OCI-LY1 (cell line): ENCODE measurements around the gene SPATS2L.

Experiments
- H2AFZ ChIP-seq: fragments of 200-600 bp; sonication (generic), shearing (Covaris generic); 2 replicates; pipeline ENCODE4 v1.6.0; 2014; ENCODE audit warnings: antibody characterized with exemption, mild to moderate bottlenecking, low read length
- H3F3A ChIP-seq: fragments of 200-600 bp; sonication (generic), shearing (Covaris generic); 2 replicates; pipeline ENCODE4 v1.6.0; 2014; ENCODE audit warnings: mild to moderate bottlenecking, antibody characterized with exemption, low read length, moderate library complexity; ENCODE audit not compliant: insufficient read depth
- H3K27ac ChIP-seq: fragments of 200-600 bp; sonication (generic); 2 replicates; pipeline ENCODE4 v1.5.1; 2014; ENCODE audit warnings: low read length, mixed run types, mild to moderate bottlenecking, low read depth; ENCODE audit not compliant: poor library complexity, severe bottlenecking
- H3K27me3 ChIP-seq: fragments of 200-600 bp; sonication (generic); 2 replicates; pipeline ENCODE4 v1.6.0; 2014; ENCODE audit warnings: antibody characterized with exemption, mild to moderate bottlenecking, low read length, moderate library complexity; ENCODE audit not compliant: insufficient read depth
- H3K36me3 ChIP-seq: fragments of 200-600 bp; sonication (generic); 2 replicates; pipeline ENCODE4 v1.6.1; 2014; ENCODE audit warnings: mild to moderate bottlenecking, antibody characterized with exemption, low read length, moderate library complexity, mixed read lengths; ENCODE audit not compliant: insufficient read depth
- H3K4me1 ChIP-seq: fragments of 200-600 bp; sonication (generic); 2 replicates; pipeline ENCODE4 v1.5.1; 2014; ENCODE audit warnings: mild to moderate bottlenecking, low read length, moderate library complexity; ENCODE audit not compliant: insufficient read depth, severe bottlenecking
- H3K4me2 ChIP-seq: fragments of 200-600 bp; sonication (generic), shearing (Covaris generic); 2 replicates; pipeline ENCODE4 v1.6.1; 2014; ENCODE audit warnings: low read length
- H3K4me3 ChIP-seq: fragments of 200-600 bp; sonication (generic); 2 replicates; pipeline ENCODE4 v1.5.1; 2014; ENCODE audit warnings: low read length, low read depth, mild to moderate bottlenecking, mixed read lengths; ENCODE audit not compliant: poor library complexity, severe bottlenecking
- H3K79me2 ChIP-seq: fragments of 200-600 bp; shearing (Covaris generic); 2 replicates; pipeline ENCODE4 v1.6.1; 2016; ENCODE audit warnings: mixed run types, low read length, mixed read lengths; ENCODE audit not compliant: insufficient read depth
- H3K9ac ChIP-seq: fragments of 200-600 bp; sonication (generic), shearing (Covaris generic); 2 replicates; pipeline ENCODE4 v1.6.1; 2014; ENCODE audit warnings: mild to moderate bottlenecking, low read length, mixed read lengths
- H3K9me2 ChIP-seq: fragments of 200-600 bp; sonication (generic), shearing (Covaris generic); 2 replicates; pipeline ENCODE4 v1.6.1; 2014; ENCODE audit warnings: low read depth, mild to moderate bottlenecking, low read length, mixed read lengths
- H3K9me3 ChIP-seq: fragments of 200-600 bp; shearing (Covaris generic); 2 replicates; pipeline ENCODE4 v1.6.1; 2014; ENCODE audit warnings: low read length, mixed read lengths
- H4K20me1 ChIP-seq: fragments of 200-600 bp; sonication (generic), shearing (Covaris generic); 2 replicates; pipeline ENCODE4 v1.6.0; 2016; ENCODE audit warnings: mild to moderate bottlenecking, low read length; ENCODE audit not compliant: insufficient read depth
- CTCF ChIP-seq: fragments of 200-600 bp; sonication (generic), shearing (Covaris generic); IDR thresholded peaks from 2 replicates; pipeline ENCODE4 v1.5.1; 2017; ENCODE audit warnings: mild to moderate bottlenecking, antibody characterized with exemption, low read length, moderate library complexity, mixed read lengths
- EZH2 ChIP-seq: fragments of 200-600 bp; sonication (generic), shearing (Covaris generic); IDR thresholded peaks from 2 replicates; pipeline ENCODE4 v1.8.0; 2017; ENCODE audit warnings: borderline replicate concordance, mixed run types, mild to moderate bottlenecking, antibody characterized with exemption, low read length, moderate library complexity, mixed read lengths

Gene SPATS2L

GRCh38 chr2:200445284-200445683 is 138.8 kb downstream of the SPATS2L start:
- H3K27me3 ChIP-seq = no peaks in the 10 kb centered on the region
- TF ChIP-seq EZH2 (no peak), CTCF (peak; percentile 36; the same call in 1 of the 2 replicates)
- no peaks in the 10 kb centered on the region for H3K36me3 ChIP-seq
- no peak overlapping the region for H3K9ac ChIP-seq
- no peak overlapping the region for H3K4me2 ChIP-seq
- H3F3A ChIP-seq = no peaks in the 10 kb centered on the region
- H3K9me3 ChIP-seq = no peaks in the 10 kb centered on the region
- no peak overlapping the region for H2AFZ ChIP-seq
- H3K27ac ChIP-seq = no peak overlapping the region
- H3K4me1 ChIP-seq = peaks cover 13% of the 10 kb centered on the region
- H3K4me3 ChIP-seq = no peak overlapping the region
- H4K20me1 ChIP-seq = no peaks in the 10 kb centered on the region
- H3K9me2 ChIP-seq = no peaks in the 10 kb centered on the region
- H3K79me2 ChIP-seq = no peaks in the 10 kb centered on the region

GRCh38 chr2:200446612-200447011 is 140.1 kb downstream of the SPATS2L start:
- no peaks in the 10 kb centered on the region for H4K20me1 ChIP-seq
- H3K9me2 ChIP-seq = no peaks in the 10 kb centered on the region
- H3K4me2 ChIP-seq = no peak overlapping the region
- no peaks in the 10 kb centered on the region for H3K9me3 ChIP-seq
- no peaks in the 10 kb centered on the region for H3F3A ChIP-seq
- peaks cover 17% of the 10 kb centered on the region for H3K4me1 ChIP-seq
- H3K9ac ChIP-seq = no peak overlapping the region
- no peaks in the 10 kb centered on the region for H3K79me2 ChIP-seq
- no peak overlapping the region for H3K4me3 ChIP-seq
- H2AFZ ChIP-seq = no peak overlapping the region
- H3K27ac ChIP-seq = no peak overlapping the region
- TF ChIP-seq CTCF = no peak
- TF ChIP-seq EZH2 = no peak
- H3K36me3 ChIP-seq = no peaks in the 10 kb centered on the region
- no peaks in the 10 kb centered on the region for H3K27me3 ChIP-seq

- Histone ChIP-seq H3K79me2 (no peaks in the 10 kb centered on the region), H3K9me2 (no peaks in the 10 kb centered on the region), H3K9me3 (no peaks in the 10 kb centered on the region), H3F3A (no peaks in the 10 kb centered on the region), H3K4me1 (peaks cover 20% of the 10 kb centered on the region), H4K20me1 (no peaks in the 10 kb centered on the region), H3K36me3 (no peaks in the 10 kb centered on the region), H3K4me3 (no peak overlapping the region), H2AFZ (no peak overlapping the region), H3K4me2 (no peak overlapping the region), H3K27ac (no peak overlapping the region), H3K9ac (no peak overlapping the region), H3K27me3 (no peaks in the 10 kb centered on the region)
- TF ChIP-seq EZH2 (no peak), CTCF (no peak)
Observed at GRCh38 chr2:200447139-200447855, 140.8 kb downstream of the SPATS2L start.
